Lower leg skin (tissue), 4 donors: ENCODE data around the gene ITM2C. TPM values are rescaled to one million over a fixed set of nuclear protein-coding genes. Genes with fewer than 3 reads are reported as not detected.
A peak's percentile ranks its signal among the peaks of the same experiment; 100 is the strongest.

ENCODE experiments used
- DNase-seq, 2 donors: peaks; one replicate each; pipeline ENCODE4 v3.0.0-alpha.2; 2019; ENCODE audit warnings: low spot score in 2 of 2
- H3K4me3 ChIP-seq: fragments of 200-600 bp; sonication (generic); 2 replicates; pipeline ENCODE4 v1.5.1; 2017; ENCODE audit warnings: mild to moderate bottlenecking, low read depth; ENCODE audit not compliant: poor library complexity, severe bottlenecking
- POLR2A ChIP-seq, 2 donors: fragments of 450-650 bp; IDR thresholded peaks; one replicate each; pipeline ENCODE4 v1.6.1; 2016 to 2017; ENCODE audit warnings: antibody characterized with exemption in 2 of 2, mild to moderate bottlenecking in 1 of 2, moderate library complexity in 1 of 2
- WGBS, 2 donors: methylation state at CpG; one replicate each; pipeline ENCODE4 v1.1.5; 2018; 5-methylcytosine and 5-hydroxymethylcytosine counted together
- intact Hi-C: fragments of 100-400 bp; cut with DNase I; formaldehyde crosslinking; loops from one replicate; pipeline ENCODE4 v1.15.0; 2023; ENCODE audit warnings: low total_unique reads
- total RNA-seq, 4 donors: library from RNA; depleted of rRNA; stranded (reverse); fragments of >200 nt; gene quantifications; one replicate each; pipeline ENCODE4 v1.1.0, GENCODE V29; 2016
- TF ChIP-seq, protein P1 (sequence below), 3 donors: fragments of 450-650 bp; IDR thresholded peaks; one replicate each; pipeline ENCODE4 v1.5.1; 2016; ENCODE audit warnings: antibody characterized with exemption in 3 of 3, mild to moderate bottlenecking in 3 of 3, moderate library complexity in 2 of 3

The ITM2C gene
- total RNA-seq, 4 donors from 2014 or later, result 12.3 to 19.1 (median 14.0) TPM

DNA sequence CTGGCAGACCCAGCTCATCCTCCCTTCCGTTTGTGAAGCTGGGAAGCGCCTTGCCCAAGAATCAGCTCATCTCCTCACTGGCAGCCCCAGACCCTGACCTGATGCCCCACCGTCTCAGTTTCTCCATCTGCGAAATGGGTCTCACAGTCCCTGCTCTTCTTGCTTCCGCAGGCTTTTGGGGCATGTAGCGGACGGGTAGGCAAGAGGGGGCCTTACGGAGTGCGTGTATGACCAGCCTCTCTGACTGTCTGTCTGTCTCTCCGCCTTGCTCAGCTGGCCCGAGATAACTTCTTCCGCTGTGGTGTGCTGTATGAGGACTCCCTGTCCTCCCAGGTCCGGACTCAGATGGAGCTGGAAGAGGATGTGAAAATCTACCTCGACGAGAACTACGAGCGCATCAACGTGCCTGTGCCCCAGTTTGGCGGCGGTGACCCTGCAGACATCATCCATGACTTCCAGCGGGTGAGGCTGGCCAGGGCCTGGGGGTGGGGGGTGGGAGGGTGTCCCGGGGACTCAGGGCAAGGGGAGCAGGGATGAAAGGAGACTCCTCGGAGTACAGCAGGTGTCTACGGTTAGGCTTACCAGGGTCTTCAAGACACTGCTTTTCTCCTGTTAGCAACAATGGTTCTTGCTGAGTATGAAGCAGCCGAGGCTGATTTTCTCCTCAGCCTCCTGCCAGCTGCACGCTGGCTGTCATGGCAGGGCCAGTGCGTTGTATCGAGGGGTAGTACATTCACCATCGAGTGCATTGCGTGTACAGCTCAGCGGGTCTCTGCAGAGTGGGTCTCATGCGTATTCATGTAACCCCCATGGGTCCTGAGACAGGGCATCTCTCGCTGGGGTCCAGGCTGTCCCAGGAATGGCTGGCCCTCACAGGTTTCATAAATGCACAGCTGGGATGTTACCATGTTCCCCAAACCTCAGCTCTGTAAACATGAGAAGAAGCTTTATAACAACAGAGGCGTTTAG lies 10.9 kb downstream of the ITM2C start:
- intact Hi-C loops, result no loop called here
- no peak overlapping the region for H3K4me3 ChIP-seq
- 93 to 96% methylated on average over 34 of the region's 34 CpGs for WGBS, 2 donors
- no peak for TF ChIP-seq POLR2A (IDR thresholded peaks at IDR 0.05)
- TF ChIP-seq, protein P1, sequence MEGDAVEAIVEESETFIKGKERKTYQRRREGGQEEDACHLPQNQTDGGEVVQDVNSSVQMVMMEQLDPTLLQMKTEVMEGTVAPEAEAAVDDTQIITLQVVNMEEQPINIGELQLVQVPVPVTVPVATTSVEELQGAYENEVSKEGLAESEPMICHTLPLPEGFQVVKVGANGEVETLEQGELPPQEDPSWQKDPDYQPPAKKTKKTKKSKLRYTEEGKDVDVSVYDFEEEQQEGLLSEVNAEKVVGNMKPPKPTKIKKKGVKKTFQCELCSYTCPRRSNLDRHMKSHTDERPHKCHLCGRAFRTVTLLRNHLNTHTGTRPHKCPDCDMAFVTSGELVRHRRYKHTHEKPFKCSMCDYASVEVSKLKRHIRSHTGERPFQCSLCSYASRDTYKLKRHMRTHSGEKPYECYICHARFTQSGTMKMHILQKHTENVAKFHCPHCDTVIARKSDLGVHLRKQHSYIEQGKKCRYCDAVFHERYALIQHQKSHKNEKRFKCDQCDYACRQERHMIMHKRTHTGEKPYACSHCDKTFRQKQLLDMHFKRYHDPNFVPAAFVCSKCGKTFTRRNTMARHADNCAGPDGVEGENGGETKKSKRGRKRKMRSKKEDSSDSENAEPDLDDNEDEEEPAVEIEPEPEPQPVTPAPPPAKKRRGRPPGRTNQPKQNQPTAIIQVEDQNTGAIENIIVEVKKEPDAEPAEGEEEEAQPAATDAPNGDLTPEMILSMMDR (IDR thresholded peaks at IDR 0.05), result no peak
- DNase-seq, result peak in 1 of 2 donors; percentile 40

DNA sequence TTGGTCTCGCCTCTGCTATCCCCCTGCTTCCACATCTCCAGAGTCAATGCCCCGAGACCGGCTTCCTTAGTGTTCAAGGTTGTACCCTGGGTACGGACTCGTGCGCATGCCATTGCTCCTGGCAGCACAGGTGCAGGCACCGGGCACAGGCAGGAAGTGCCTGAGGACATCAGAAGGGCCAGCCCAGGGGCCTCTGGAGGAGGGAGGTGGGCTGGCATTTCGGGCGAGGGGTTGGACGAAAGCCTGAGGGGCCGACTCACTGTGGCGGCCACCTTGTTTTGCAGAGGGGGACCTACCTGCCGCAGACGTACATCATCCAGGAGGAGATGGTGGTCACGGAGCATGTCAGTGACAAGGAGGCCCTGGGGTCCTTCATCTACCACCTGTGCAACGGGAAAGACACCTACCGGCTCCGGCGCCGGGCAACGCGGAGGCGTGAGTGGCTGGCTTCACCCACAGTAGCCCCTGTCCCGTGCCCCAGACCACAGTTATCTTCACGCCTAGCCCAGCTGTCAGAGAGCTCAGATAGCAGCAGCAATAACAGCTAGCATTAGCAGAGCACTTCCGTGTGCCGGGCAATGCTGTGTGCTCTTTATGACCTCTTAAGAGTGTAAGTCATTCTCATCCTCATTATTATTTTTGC lies 12.5 kb downstream of the ITM2C start:
- 92 to 93% methylated on average over 24 to 27 of the region's 27 CpGs for WGBS, 2 donors
- TF ChIP-seq, protein P1 (IDR thresholded peaks at IDR 0.05), result no peak
- TF ChIP-seq POLR2A (IDR thresholded peaks at IDR 0.05), result no peak
- intact Hi-C loops, result no loop called here
- no peak overlapping the region for H3K4me3 ChIP-seq
- peak in 1 of 2 donors; percentile 58 for DNase-seq

DNA sequence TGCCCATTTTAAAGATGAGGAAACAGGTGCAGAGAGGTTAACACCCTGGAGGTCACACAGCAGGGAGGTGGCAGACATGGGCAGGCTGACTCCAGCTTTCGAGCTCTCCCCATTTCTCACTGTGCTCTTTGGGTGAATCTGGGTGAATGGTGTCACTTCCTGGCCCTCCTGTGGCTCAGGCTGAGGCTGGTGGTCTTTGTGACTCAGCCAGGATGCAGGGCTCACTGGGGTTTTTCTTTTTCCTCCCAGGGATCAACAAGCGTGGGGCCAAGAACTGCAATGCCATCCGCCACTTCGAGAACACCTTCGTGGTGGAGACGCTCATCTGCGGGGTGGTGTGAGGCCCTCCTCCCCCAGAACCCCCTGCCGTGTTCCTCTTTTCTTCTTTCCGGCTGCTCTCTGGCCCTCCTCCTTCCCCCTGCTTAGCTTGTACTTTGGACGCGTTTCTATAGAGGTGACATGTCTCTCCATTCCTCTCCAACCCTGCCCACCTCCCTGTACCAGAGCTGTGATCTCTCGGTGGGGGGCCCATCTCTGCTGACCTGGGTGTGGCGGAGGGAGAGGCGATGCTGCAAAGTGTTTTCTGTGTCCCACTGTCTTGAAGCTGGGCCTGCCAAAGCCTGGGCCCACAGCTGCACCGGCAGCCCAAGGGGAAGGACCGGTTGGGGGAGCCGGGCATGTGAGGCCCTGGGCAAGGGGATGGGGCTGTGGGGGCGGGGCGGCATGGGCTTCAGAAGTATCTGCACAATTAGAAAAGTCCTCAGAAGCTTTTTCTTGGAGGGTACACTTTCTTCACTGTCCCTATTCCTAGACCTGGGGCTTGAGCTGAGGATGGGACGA lies 13.2 kb downstream of the ITM2C start:
- no peak overlapping the region for H3K4me3 ChIP-seq
- peak in 1 of 2 donors; percentile 72 for DNase-seq
- no peak for TF ChIP-seq POLR2A (IDR thresholded peaks at IDR 0.05)
- TF ChIP-seq, protein P1 (IDR thresholded peaks at IDR 0.05), result no peak
- intact Hi-C loops, result no loop called here
- 70 to 78% methylated on average over 20 of the region's 20 CpGs for whole genome bisulfite sequencing, 2 donors

DNA sequence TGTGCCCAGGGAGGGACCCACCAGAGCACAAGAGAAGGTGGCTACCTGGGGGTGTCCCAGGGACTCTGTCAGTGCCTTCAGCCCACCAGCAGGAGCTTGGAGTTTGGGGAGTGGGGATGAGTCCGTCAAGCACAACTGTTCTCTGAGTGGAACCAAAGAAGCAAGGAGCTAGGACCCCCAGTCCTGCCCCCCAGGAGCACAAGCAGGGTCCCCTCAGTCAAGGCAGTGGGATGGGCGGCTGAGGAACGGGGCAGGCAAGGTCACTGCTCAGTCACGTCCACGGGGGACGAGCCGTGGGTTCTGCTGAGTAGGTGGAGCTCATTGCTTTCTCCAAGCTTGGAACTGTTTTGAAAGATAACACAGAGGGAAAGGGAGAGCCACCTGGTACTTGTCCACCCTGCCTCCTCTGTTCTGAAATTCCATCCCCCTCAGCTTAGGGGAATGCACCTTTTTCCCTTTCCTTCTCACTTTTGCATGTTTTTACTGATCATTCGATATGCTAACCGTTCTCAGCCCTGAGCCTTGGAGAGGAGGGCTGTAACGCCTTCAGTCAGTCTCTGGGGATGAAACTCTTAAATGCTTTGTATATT lies 14.0 kb downstream of the ITM2C start:
- TF ChIP-seq, protein P1 (IDR thresholded peaks at IDR 0.05), result no peak
- TF ChIP-seq POLR2A (IDR thresholded peaks at IDR 0.05), result no peak
- no peak overlapping the region for H3K4me3 ChIP-seq
- peak in 1 of 2 donors; percentile 71 for DNase-seq
- WGBS, 2 donors, result 71 to 74% methylated on average over 10 of the region's 10 CpGs
- intact Hi-C loops, result no loop called here

DNA sequence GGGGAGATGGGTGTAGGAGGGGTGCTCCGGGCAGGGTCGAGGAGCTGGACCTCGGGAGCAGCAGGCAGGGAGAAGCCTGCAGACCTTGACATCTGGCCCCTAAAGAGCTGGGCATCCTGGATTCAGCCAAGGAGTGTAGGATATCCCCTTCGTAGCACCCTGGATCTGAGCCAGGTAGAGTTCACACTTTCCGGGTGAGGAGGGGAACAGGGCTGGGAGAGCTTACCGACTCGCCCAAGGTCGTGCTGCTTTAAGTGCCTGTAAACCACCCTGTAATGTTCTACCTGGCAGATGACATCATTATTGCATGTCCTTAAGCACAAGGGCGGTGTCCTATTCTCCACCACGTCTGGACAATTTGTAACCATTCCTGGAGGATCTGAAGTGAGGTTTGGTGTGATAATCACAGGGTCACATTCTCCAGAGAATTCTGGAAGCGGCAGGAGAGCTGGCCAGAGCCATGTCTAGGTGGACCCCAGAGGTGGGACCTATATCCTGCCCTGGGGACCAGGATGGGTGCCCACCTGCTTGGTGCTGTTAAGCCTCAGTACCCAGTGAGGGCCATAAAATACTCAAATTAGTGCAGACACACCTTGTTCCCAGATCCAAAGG lies 14.6 kb downstream of the ITM2C start:
- peak in 1 of 2 donors; percentile 70 for DNase-seq
- TF ChIP-seq, protein P1 (IDR thresholded peaks at IDR 0.05), result no peak
- no peak for TF ChIP-seq POLR2A (IDR thresholded peaks at IDR 0.05)
- WGBS, 2 donors, result 55 to 70% methylated on average over 9 to 10 of the region's 11 CpGs
- intact Hi-C loops, result no loop called here
- no peak overlapping the region for H3K4me3 ChIP-seq
